Measurements from ENCODE around the gene IL31RA.

Gene IL31RA

DNA sequence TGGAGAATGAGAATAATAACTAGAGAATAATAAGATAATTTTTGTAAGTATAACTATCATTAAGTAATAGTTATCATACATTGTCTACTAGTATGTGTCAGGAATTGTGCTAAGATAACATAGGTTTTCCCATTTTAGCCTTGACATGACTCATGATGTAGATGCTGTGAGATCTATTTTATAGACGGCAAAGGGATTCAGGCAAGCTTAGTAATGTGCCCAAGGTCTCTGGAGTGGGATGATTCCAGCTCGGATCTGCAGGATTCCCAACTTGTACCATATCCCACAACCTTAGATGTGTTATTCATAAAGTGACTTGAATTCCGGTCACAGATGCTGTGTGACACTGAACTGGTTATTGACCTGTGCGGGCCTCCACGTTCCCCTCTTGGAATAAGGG lies 51.5 kb downstream of the IL31RA start:
- no peak for TF ChIP-seq PKNOX1 (IDR thresholded peaks at IDR 0.05)
- no peak for TF ChIP-seq FOXM1 (IDR thresholded peaks at IDR 0.05; ENCODE audit: borderline replicate concordance)
- TF ChIP-seq ELF4 (IDR thresholded peaks at IDR 0.05): no peak
- TF ChIP-seq SUZ12 (IDR thresholded peaks at IDR 0.05): no peak
- no peak for TF ChIP-seq SP1 (IDR thresholded peaks at IDR 0.05)
- TF ChIP-seq NFRKB (IDR thresholded peaks at IDR 0.05): no peak
- TF ChIP-seq HDGF (IDR thresholded peaks at IDR 0.05; ENCODE audit: borderline replicate concordance): no peak
- no peak for TF ChIP-seq L3MBTL2 (conservative IDR thresholded peaks at IDR 0.05)
- TF ChIP-seq FOXK2 (IDR thresholded peaks at IDR 0.05): no peak
- TF ChIP-seq LEF1 (IDR thresholded peaks at IDR 0.05; ENCODE audit: borderline replicate concordance): no peak
- CTCF ChIA-PET: no interaction called here
- DNase-seq (ENCODE audit: extremely low spot score): no peak
- POLR2A ChIA-PET: no interaction called here

- no peak for DNase-seq (ENCODE audit: extremely low spot score)
- CTCF ChIA-PET: no interaction called here
- POLR2A ChIA-PET: no interaction called here
These were observed 52.1 kb downstream of the IL31RA start for GRCh38 chr5:55903121-55903701.

GRCh38 chr5:55904152-55904551 lies 53.0 kb downstream of the IL31RA start:
- POLR2A ChIA-PET: no interaction called here
- TF ChIP-seq BHLHE40 (IDR thresholded peaks at IDR 0.05; ENCODE audit: borderline replicate concordance) (no peak), FOXK2 (IDR thresholded peaks at IDR 0.05) (no peak), NFRKB (IDR thresholded peaks at IDR 0.05) (no peak)
- DNase-seq (ENCODE audit: extremely low spot score): no peak
- CTCF ChIA-PET: no interaction called here

More at GRCh38 chr5:55903121-55903701, 52.1 kb downstream of the IL31RA start:
- TF ChIP-seq FOXK2 (IDR thresholded peaks at IDR 0.05): no peak
- no peak for TF ChIP-seq ZNF384 (IDR thresholded peaks at IDR 0.05)
- no peak for TF ChIP-seq ELF4 (IDR thresholded peaks at IDR 0.05)
- TF ChIP-seq L3MBTL2 (conservative IDR thresholded peaks at IDR 0.05): no peak
- TF ChIP-seq NFRKB (IDR thresholded peaks at IDR 0.05): no peak
- TF ChIP-seq HDGF (IDR thresholded peaks at IDR 0.05; ENCODE audit: borderline replicate concordance): no peak
- TF ChIP-seq FOXA1 (IDR thresholded peaks at IDR 0.05): no peak
- TF ChIP-seq PKNOX1 (IDR thresholded peaks at IDR 0.05): no peak
- no peak for TF ChIP-seq SP1 (IDR thresholded peaks at IDR 0.05)
- no peak for TF ChIP-seq SUZ12 (IDR thresholded peaks at IDR 0.05)
- no peak for TF ChIP-seq CTBP1 (IDR thresholded peaks at IDR 0.05; ENCODE audit: borderline replicate concordance)
- TF ChIP-seq ARNT (IDR thresholded peaks at IDR 0.05): no peak
- no peak for TF ChIP-seq LEF1 (IDR thresholded peaks at IDR 0.05; ENCODE audit: borderline replicate concordance)
- TF ChIP-seq TARDBP (IDR thresholded peaks at IDR 0.05): no peak
- TF ChIP-seq BHLHE40 (IDR thresholded peaks at IDR 0.05; ENCODE audit: borderline replicate concordance): no peak
- TF ChIP-seq FOXM1 (IDR thresholded peaks at IDR 0.05; ENCODE audit: borderline replicate concordance): no peak

DNA sequence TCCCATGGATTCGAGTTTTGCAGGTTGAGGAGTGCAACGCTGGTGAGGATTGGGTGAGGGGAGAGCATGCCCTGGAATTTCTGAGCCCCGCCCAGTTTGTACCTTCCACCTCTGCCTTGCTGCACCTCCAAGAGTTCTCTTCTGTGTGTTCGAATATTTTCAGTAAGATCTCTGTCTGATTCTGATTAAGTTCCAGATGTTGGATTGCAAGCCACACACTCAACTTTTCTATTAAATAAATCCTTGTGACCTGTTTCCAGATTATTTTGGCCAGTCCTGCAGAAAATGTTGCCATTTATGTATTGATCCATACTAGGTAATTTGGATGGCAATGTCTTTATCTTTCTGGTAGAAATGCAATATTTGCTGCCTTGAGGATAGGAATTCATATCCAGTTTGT lies 54.1 kb downstream of the IL31RA start:
- DNase-seq (ENCODE audit: extremely low spot score): no peak
- TF ChIP-seq HDGF (IDR thresholded peaks at IDR 0.05; ENCODE audit: borderline replicate concordance) (no peak), BHLHE40 (IDR thresholded peaks at IDR 0.05; ENCODE audit: borderline replicate concordance) (no peak), TARDBP (IDR thresholded peaks at IDR 0.05) (no peak), FOXK2 (IDR thresholded peaks at IDR 0.05) (no peak), ZNF384 (IDR thresholded peaks at IDR 0.05) (no peak), FOXA1 (IDR thresholded peaks at IDR 0.05) (no peak), ELF4 (IDR thresholded peaks at IDR 0.05) (no peak), PKNOX1 (IDR thresholded peaks at IDR 0.05) (no peak), L3MBTL2 (conservative IDR thresholded peaks at IDR 0.05) (no peak), SUZ12 (IDR thresholded peaks at IDR 0.05) (no peak), ARNT (IDR thresholded peaks at IDR 0.05) (no peak), LEF1 (IDR thresholded peaks at IDR 0.05; ENCODE audit: borderline replicate concordance) (no peak), FOXM1 (IDR thresholded peaks at IDR 0.05; ENCODE audit: borderline replicate concordance) (no peak)
- CTCF ChIA-PET: no interaction called here
- POLR2A ChIA-PET: no interaction called here

DNA sequence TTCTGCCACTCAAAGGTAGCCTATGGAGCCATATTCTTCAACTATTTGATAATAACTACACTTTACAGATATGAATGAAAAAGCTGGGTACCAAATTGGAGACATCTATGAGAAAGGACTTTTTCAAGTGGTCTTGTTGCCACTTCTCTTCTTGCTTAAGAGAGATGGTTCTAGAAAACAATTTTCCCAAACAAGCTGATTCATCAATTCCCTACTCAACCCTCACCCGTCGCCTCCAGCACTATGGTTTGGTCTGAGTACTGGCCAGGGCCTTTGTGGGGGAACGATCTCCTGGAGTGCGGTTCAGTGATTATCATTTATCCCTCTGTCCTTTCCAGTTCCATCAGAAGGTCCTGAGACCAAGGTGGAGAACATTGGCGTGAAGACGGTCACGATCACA lies 56.8 kb downstream of the IL31RA start:
- ChIA-PET CTCF (no interaction called here), POLR2A (no interaction called here)
- DNase-seq (ENCODE audit: extremely low spot score): no peak
- TF ChIP-seq FOXK2 (IDR thresholded peaks at IDR 0.05) (no peak), BHLHE40 (IDR thresholded peaks at IDR 0.05; ENCODE audit: borderline replicate concordance) (no peak), HDGF (IDR thresholded peaks at IDR 0.05; ENCODE audit: borderline replicate concordance) (no peak), PKNOX1 (IDR thresholded peaks at IDR 0.05) (no peak), ARNT (IDR thresholded peaks at IDR 0.05) (no peak), FOXM1 (IDR thresholded peaks at IDR 0.05; ENCODE audit: borderline replicate concordance) (no peak), L3MBTL2 (conservative IDR thresholded peaks at IDR 0.05) (no peak), FOXA1 (IDR thresholded peaks at IDR 0.05) (no peak), LEF1 (IDR thresholded peaks at IDR 0.05; ENCODE audit: borderline replicate concordance) (no peak), TARDBP (IDR thresholded peaks at IDR 0.05) (no peak), SUZ12 (IDR thresholded peaks at IDR 0.05) (no peak), ELF4 (IDR thresholded peaks at IDR 0.05) (no peak), ZNF384 (IDR thresholded peaks at IDR 0.05) (no peak), NFRKB (IDR thresholded peaks at IDR 0.05) (no peak), CTBP1 (IDR thresholded peaks at IDR 0.05; ENCODE audit: borderline replicate concordance) (no peak), SP1 (IDR thresholded peaks at IDR 0.05) (no peak)

DNA sequence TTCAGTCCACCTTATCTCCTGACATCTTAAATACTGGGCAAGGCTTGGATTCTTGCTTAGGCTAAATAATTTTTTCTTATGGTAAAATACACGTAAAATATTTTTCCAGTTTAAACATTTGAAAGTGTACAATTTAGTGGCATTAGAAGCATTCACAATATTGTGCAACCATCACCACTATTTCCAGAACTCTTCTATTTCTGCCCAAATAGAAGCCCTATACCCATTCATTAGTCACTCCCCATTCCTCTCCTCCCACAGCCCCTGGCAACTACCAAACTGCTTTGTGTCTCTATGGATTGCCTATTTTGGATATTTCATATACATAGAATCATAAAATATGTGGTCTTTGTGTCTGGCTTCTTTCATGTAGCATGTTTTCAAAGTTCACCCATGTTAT lies 57.6 kb downstream of the IL31RA start:
- DNase-seq (ENCODE audit: extremely low spot score): no peak
- POLR2A ChIA-PET: no interaction called here
- TF ChIP-seq ZNF384 (IDR thresholded peaks at IDR 0.05) (no peak), ARNT (IDR thresholded peaks at IDR 0.05) (no peak), PKNOX1 (IDR thresholded peaks at IDR 0.05) (no peak), FOXM1 (IDR thresholded peaks at IDR 0.05; ENCODE audit: borderline replicate concordance) (no peak), FOXA1 (IDR thresholded peaks at IDR 0.05) (no peak), NFRKB (IDR thresholded peaks at IDR 0.05) (no peak), CTBP1 (IDR thresholded peaks at IDR 0.05; ENCODE audit: borderline replicate concordance) (no peak), L3MBTL2 (conservative IDR thresholded peaks at IDR 0.05) (no peak), SUZ12 (IDR thresholded peaks at IDR 0.05) (no peak), HDGF (IDR thresholded peaks at IDR 0.05; ENCODE audit: borderline replicate concordance) (no peak), SP1 (IDR thresholded peaks at IDR 0.05) (no peak), BHLHE40 (IDR thresholded peaks at IDR 0.05; ENCODE audit: borderline replicate concordance) (no peak), ELF4 (IDR thresholded peaks at IDR 0.05) (no peak), TARDBP (IDR thresholded peaks at IDR 0.05) (no peak), FOXK2 (IDR thresholded peaks at IDR 0.05) (no peak), LEF1 (IDR thresholded peaks at IDR 0.05; ENCODE audit: borderline replicate concordance) (no peak)
- CTCF ChIA-PET: no interaction called here

All from HEK293T (cell line).